ENCODE data around the gene NAALAD2.

NAALAD2 gene

GRCh38 chr11:90218606-90219005 lies 84.1 kb downstream of the NAALAD2 start:
- no peak overlapping the region for H3K4me3 ChIP-seq (replicated peaks; ENCODE audit: low read depth, low read length)
- no peak for DNase-seq (ENCODE audit: low read depth)
- no peak for TF ChIP-seq CTCF (IDR thresholded peaks at IDR 0.05; ENCODE audit: low read length, missing control alignments)

GRCh38 chr11:90219438-90219837 lies 85.0 kb downstream of the NAALAD2 start:
- no peak overlapping the region for H3K4me3 ChIP-seq (replicated peaks; ENCODE audit: low read depth, low read length)
- no peak for TF ChIP-seq CTCF (IDR thresholded peaks at IDR 0.05; ENCODE audit: low read length, missing control alignments)
- no peak for DNase-seq (ENCODE audit: low read depth)

- DNase-seq (ENCODE audit: low read depth), result peak; percentile 69
- no peak overlapping the region for H3K4me3 ChIP-seq (replicated peaks; ENCODE audit: low read depth, low read length)
- TF ChIP-seq CTCF (IDR thresholded peaks at IDR 0.05; ENCODE audit: low read length, missing control alignments), result no peak
Observed at GRCh38 chr11:90220391-90220790, 85.9 kb downstream of the NAALAD2 start.

GRCh38 chr11:90221803-90222458 lies 87.5 kb downstream of the NAALAD2 start:
- peak overlapping the region; percentile 78 for H3K4me3 ChIP-seq (replicated peaks; ENCODE audit: low read depth, low read length)
- no peak for TF ChIP-seq CTCF (IDR thresholded peaks at IDR 0.05; ENCODE audit: low read length, missing control alignments)
- DNase-seq (ENCODE audit: low read depth), result no peak

- no peak for TF ChIP-seq CTCF (IDR thresholded peaks at IDR 0.05; ENCODE audit: low read length, missing control alignments)
- DNase-seq (ENCODE audit: low read depth), result peak; percentile 81
- H3K4me3 ChIP-seq (replicated peaks; ENCODE audit: low read depth, low read length), result peak within 1 kb of the TSS; percentile 78
Observed at GRCh38 chr11:90222459-90223247, 88.2 kb downstream of the NAALAD2 start, which contains the start of gene CHORDC1. Gene CHORDC1, minus strand, starts transcription at chr11:90223049. Its CDS starts 95 bp downstream, at chr11:90222954.

GRCh38 chr11:90223248-90223585 lies 88.8 kb downstream of the NAALAD2 start:
- TF ChIP-seq CTCF (IDR thresholded peaks at IDR 0.05; ENCODE audit: low read length, missing control alignments), result no peak
- H3K4me3 ChIP-seq (replicated peaks; ENCODE audit: low read depth, low read length), result peak overlapping the region; percentile 78
- no peak for DNase-seq (ENCODE audit: low read depth)
